Right atrium auricular region (tissue), 2 donors: ENCODE measurements around the gene GALNT18. TPM values are rescaled to one million over a fixed set of nuclear protein-coding genes. Genes with fewer than 3 reads are reported as not detected.

Experiments used
- DNase-seq: peaks from one replicate; pipeline ENCODE4 v3.0.0-alpha.2; 2019; ENCODE audit warnings: low spot score
- H3K27ac ChIP-seq, 2 donors: fragments of 200-600 bp; sonication (generic); 1 replicate in 1 of 2; 2 replicates in 1 of 2; pipeline ENCODE4 v1.5.1; 2016 to 2019
- H3K27me3 ChIP-seq, 2 donors: fragments of 200-600 bp; sonication (generic); one replicate each; pipeline versions ENCODE4 v1.5.1 to v1.6.0; 2017 to 2019
- H3K36me3 ChIP-seq: fragments of 200-600 bp; sonication (generic); one replicate; pipeline ENCODE4 v1.5.1; 2016
- H3K4me1 ChIP-seq, 2 donors: fragments of 200-600 bp; sonication (generic); one replicate each; pipeline versions ENCODE4 v1.5.1 to v1.6.0; 2017 to 2019
- H3K4me3 ChIP-seq, 2 donors: fragments of 200-600 bp; sonication (generic); 1 replicate in 1 of 2; 2 replicates in 1 of 2; pipeline ENCODE4 v1.5.1; 2017 to 2019; ENCODE audit warnings: mild to moderate bottlenecking in 1 of 2, moderate library complexity in 1 of 2
- H3K9me3 ChIP-seq, 2 donors: fragments of 200-600 bp; sonication (generic); one replicate each; pipeline ENCODE4 v1.5.1; 2019
- total RNA-seq, 2 donors: library from RNA; depleted of rRNA; stranded (reverse); fragments of >200 nt; gene quantifications; one replicate each; pipeline ENCODE4 v1.1.0, GENCODE V29; 2016
- TF ChIP-seq, protein P1 (sequence below), 2 donors: fragments of 200-600 bp; sonication (generic); IDR thresholded peaks; one replicate each; pipeline ENCODE4 v1.5.1; 2019; ENCODE audit warnings: antibody characterized with exemption in 2 of 2

Gene GALNT18
- total RNA-seq, 2 donors from 2014 or later = 22.2 to 26.8 TPM

DNA sequence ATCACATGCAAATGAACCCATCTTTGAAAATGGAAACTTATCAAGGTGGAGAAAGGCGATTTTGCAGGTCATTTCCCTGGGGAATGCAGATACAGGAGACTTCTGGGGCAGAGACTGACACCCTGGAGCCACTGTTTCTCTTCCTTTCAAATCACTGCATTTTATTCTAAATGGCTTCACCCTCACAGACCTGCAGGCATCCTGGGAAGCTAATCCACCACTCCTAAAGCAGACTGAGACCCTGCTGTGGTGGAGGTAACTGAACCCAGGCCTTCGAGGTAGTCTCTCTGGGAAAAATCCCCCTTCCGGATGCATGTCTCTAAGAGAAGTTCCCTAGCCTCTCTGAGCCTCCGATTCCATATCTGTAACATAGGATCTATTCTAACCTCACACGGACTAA is 247.9 kb downstream of the GALNT18 start:
- Histone ChIP-seq H3K27me3 (no peaks in the 10 kb centered on the region), H3K4me1 (peaks cover 0 to 10% of the 10 kb centered on the region in 2 donors), H3K36me3 (no peaks in the 10 kb centered on the region), H3K27ac (no peak overlapping the region), H3K9me3 (no peaks in the 10 kb centered on the region), H3K4me3 (no peak overlapping the region)
- TF ChIP-seq, protein P1, sequence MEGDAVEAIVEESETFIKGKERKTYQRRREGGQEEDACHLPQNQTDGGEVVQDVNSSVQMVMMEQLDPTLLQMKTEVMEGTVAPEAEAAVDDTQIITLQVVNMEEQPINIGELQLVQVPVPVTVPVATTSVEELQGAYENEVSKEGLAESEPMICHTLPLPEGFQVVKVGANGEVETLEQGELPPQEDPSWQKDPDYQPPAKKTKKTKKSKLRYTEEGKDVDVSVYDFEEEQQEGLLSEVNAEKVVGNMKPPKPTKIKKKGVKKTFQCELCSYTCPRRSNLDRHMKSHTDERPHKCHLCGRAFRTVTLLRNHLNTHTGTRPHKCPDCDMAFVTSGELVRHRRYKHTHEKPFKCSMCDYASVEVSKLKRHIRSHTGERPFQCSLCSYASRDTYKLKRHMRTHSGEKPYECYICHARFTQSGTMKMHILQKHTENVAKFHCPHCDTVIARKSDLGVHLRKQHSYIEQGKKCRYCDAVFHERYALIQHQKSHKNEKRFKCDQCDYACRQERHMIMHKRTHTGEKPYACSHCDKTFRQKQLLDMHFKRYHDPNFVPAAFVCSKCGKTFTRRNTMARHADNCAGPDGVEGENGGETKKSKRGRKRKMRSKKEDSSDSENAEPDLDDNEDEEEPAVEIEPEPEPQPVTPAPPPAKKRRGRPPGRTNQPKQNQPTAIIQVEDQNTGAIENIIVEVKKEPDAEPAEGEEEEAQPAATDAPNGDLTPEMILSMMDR (IDR thresholded peaks at IDR 0.05) = no peak
- DNase-seq = no peak

DNA sequence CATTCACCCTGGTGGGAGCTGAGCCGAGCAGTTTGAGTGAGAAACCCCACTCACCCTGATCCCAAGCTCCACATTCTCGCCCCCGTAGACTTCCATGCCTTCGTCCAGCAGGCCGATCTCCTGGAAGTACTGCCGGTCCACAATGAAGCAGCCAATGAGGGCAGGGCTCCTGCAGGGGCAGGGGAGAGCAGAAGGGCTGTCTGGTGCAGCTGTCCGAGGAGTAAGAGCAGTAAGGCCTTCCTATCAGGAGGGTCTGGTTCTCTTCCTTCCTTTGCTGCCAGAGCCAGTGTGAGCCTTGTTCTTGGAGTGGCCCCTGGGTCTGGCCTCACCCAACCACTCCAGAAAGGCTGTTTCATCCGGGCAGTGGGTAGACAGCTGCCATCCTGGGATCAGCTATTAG is 249.3 kb downstream of the GALNT18 start:
- Histone ChIP-seq H3K4me1 (peaks cover 0 to 10% of the 10 kb centered on the region in 2 donors), H3K36me3 (no peaks in the 10 kb centered on the region), H3K27me3 (no peaks in the 10 kb centered on the region), H3K27ac (no peak overlapping the region), H3K4me3 (no peak overlapping the region), H3K9me3 (no peaks in the 10 kb centered on the region)
- DNase-seq = no peak
- TF ChIP-seq, protein P1 (IDR thresholded peaks at IDR 0.05) = no peak

DNA sequence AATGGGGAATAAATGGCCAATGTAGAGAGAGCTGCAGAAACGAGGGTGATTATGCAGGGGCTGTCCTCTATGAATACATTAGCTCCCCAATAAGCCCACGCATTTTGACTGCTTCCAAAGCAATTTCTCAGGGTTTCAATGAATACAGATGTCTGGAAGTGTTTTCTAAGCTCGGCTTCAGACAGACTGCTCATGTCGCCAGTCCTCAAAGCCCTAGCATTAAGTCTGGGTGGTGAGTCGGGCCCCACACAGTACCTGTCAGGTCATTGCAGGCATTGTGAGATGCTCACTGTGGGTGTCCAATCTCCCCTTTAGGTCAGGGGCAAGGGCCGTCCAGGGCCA is 250.9 kb downstream of the GALNT18 start:
- Histone ChIP-seq H3K4me1 (peaks cover 0 to 10% of the 10 kb centered on the region in 2 donors), H3K27me3 (no peaks in the 10 kb centered on the region), H3K9me3 (no peaks in the 10 kb centered on the region), H3K4me3 (no peak overlapping the region), H3K36me3 (no peaks in the 10 kb centered on the region), H3K27ac (no peak overlapping the region)
- no peak for DNase-seq
- TF ChIP-seq, protein P1 (IDR thresholded peaks at IDR 0.05) = no peak

DNA sequence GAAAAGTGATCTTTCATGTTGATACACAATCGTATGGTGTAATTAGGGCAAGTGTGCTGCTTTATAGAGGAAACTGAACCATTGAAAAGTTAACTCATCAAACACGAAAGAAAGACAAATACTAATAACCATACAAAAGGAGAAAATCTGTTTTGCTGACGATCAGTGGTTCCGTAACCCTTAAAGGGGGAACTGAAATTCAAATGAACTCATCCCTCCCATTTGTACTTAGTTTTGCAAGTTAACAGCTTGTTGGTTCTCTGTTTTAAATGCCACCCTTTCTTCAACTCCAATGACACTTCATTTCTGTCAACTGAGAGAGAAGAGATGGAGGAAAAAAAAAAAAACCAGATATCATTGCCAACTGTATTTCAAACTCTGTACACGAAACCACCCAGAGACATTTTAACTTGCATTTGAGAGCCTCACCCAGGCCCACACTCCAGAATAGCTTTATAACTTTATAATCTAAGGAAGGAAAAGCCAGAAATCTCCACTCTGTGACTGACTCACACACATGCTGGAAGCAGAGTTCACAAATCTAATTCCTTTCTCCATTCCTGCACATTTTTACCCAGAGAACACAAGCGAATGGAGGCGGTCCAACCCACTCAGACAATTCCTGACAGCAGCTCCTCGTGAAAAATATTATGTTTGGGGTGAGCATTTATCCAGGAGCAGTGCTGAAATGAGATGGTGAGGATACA is 251.4 kb downstream of the GALNT18 start:
- Histone ChIP-seq H3K27me3 (no peaks in the 10 kb centered on the region), H3K4me1 (peaks cover 0 to 10% of the 10 kb centered on the region in 2 donors), H3K27ac (peak overlapping the region in 1 of 2 donors; percentile 18), H3K9me3 (no peaks in the 10 kb centered on the region), H3K36me3 (no peaks in the 10 kb centered on the region), H3K4me3 (no peak overlapping the region)
- TF ChIP-seq, protein P1 (IDR thresholded peaks at IDR 0.05) = no peak
- no peak for DNase-seq

DNA sequence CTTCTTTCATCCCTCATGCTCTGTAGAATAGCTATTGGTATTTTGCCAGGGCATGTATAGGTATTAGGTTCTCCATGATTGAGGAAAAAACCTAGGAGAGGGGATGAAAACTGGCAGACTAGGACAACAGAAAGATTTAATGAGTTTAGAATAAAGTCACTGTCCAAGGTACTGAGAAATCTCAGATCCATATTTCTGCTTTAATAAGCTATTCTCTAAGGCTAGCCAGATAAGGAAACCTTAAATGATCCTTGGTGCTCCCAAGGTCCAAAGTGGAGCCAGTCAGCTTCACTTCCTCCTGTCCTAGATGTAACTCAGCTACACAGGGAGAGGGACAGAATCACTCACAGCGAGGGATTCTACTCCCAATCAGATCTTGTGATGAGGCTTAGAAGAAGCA is 255.0 kb downstream of the GALNT18 start:
- H3K4me3 ChIP-seq = no peak overlapping the region
- no peak for DNase-seq
- no peaks in the 10 kb centered on the region for H3K27me3 ChIP-seq
- TF ChIP-seq, protein P1 (IDR thresholded peaks at IDR 0.05) = no peak
- H3K4me1 ChIP-seq = peaks cover 0 to 10% of the 10 kb centered on the region in 2 donors
- no peak overlapping the region for H3K27ac ChIP-seq
- H3K9me3 ChIP-seq = no peaks in the 10 kb centered on the region
- no peaks in the 10 kb centered on the region for H3K36me3 ChIP-seq

DNA sequence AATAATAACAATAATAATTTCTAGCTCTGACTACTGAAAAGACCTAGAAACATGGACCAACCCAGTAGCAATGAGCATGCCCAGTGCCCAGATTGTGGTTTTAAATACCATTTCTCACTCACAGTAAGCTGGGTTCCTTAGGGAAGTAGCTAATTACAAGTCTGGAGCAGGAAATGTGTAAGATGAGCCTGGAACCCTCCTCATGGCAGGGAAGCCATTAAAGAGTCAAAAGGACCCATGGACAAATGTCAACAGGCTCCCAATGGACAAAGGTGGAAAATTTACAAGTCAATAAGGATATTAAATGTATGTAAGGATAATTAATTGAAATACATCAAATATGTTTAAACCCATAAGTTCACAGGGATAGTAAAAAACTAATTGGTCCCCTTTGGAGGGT is 258.1 kb downstream of the GALNT18 start:
- TF ChIP-seq, protein P1 (IDR thresholded peaks at IDR 0.05) = no peak
- no peak for DNase-seq
- H3K4me3 ChIP-seq = no peak overlapping the region
- H3K27ac ChIP-seq = no peak overlapping the region
- H3K9me3 ChIP-seq = no peaks in the 10 kb centered on the region
- no peaks in the 10 kb centered on the region for H3K27me3 ChIP-seq
- H3K4me1 ChIP-seq = no peaks in the 10 kb centered on the region
- H3K36me3 ChIP-seq = no peaks in the 10 kb centered on the region
